Liver (tissue), 9 donors: Measurements from ENCODE around the gene FLOT2. TPM values are rescaled to one million over a fixed set of nuclear protein-coding genes. Genes with fewer than 3 reads are reported as not detected.

ENCODE experiments used
- DNase-seq: peaks from one replicate; pipeline ENCODE4 v3.0.0-alpha.2; 2017; ENCODE audit warnings: low spot score
- H3K27ac ChIP-seq, 2 donors: one replicate each; pipeline ENCODE4 v1.7.0; 2013; ENCODE audit warnings: inconsistent platforms in 2 of 2, low read length in 2 of 2, control low read depth in 1 of 2, low read depth in 1 of 2, mild to moderate bottlenecking in 1 of 2
- H3K27me3 ChIP-seq, 4 donors: one replicate each; pipeline versions ENCODE4 v1.6.1 to v1.7.0; 2013; ENCODE audit warnings: low read length in 3 of 4, inconsistent platforms in 1 of 4, mild to moderate bottlenecking in 1 of 4, moderate library complexity in 1 of 4; ENCODE audit not compliant: control insufficient read depth in 4 of 4, insufficient read depth in 4 of 4
- H3K36me3 ChIP-seq, 4 donors: one replicate each; pipeline versions ENCODE4 v1.6.1 to v1.7.0; 2013; ENCODE audit warnings: low read length in 3 of 4, mild to moderate bottlenecking in 3 of 4, low read depth in 1 of 4, moderate library complexity in 1 of 4; ENCODE audit not compliant: control insufficient read depth in 4 of 4, insufficient read depth in 3 of 4
- H3K4me1 ChIP-seq, 4 donors: one replicate each; pipeline versions ENCODE4 v1.6.1 to v1.7.0; 2013; ENCODE audit warnings: low read length in 3 of 4, mild to moderate bottlenecking in 3 of 4, moderate library complexity in 1 of 4; ENCODE audit not compliant: control insufficient read depth in 4 of 4, insufficient read depth in 4 of 4
- H3K4me3 ChIP-seq, 3 donors: one replicate each; pipeline versions ENCODE4 v1.6.1 to v1.7.0; 2013; ENCODE audit warnings: low read length in 3 of 3, control low read depth in 1 of 3, low read depth in 1 of 3, mild to moderate bottlenecking in 1 of 3
- H3K9ac ChIP-seq, 2 donors: one replicate each; pipeline ENCODE4 v1.7.0; 2013; ENCODE audit warnings: low read length in 2 of 2, mild to moderate bottlenecking in 2 of 2, moderate library complexity in 2 of 2, control low read depth in 1 of 2, low read depth in 1 of 2
- H3K9me3 ChIP-seq, 4 donors: one replicate each; pipeline versions ENCODE4 v1.6.1 to v1.7.0; 2013; ENCODE audit warnings: low read length in 3 of 4; ENCODE audit not compliant: control insufficient read depth in 4 of 4
- EGR1 ChIP-seq, 2 donors: IDR thresholded peaks; 2 replicates each; pipeline ENCODE4 v1.6.1; 2016 to 2018; ENCODE audit warnings: antibody characterized with exemption in 2 of 2, low read depth in 2 of 2
- FOXA1 ChIP-seq: IDR thresholded peaks from 2 replicates; pipeline ENCODE4 v1.6.1; 2016; ENCODE audit warnings: antibody characterized with exemption
- FOXA2 ChIP-seq: IDR thresholded peaks from 2 replicates; pipeline ENCODE4 v1.6.1; 2016; ENCODE audit warnings: antibody characterized with exemption
- GABPA ChIP-seq, 2 donors: IDR thresholded peaks in 1 of 2; conservative IDR thresholded peaks in 1 of 2; 2 replicates each; pipeline ENCODE4 v1.6.1; 2016; ENCODE audit warnings: antibody characterized with exemption in 2 of 2, mild to moderate bottlenecking in 1 of 2, moderate library complexity in 1 of 2
- HNF4A ChIP-seq, 2 donors: conservative IDR thresholded peaks; 2 replicates each; pipeline ENCODE4 v1.6.1; 2016; ENCODE audit warnings: antibody characterized with exemption in 2 of 2, mild to moderate bottlenecking in 2 of 2
- HNF4G ChIP-seq: IDR thresholded peaks from 2 replicates; pipeline ENCODE4 v1.6.1; 2016; ENCODE audit warnings: antibody characterized with exemption
- JUND ChIP-seq, 2 donors: IDR thresholded peaks; 2 replicates each; pipeline ENCODE4 v1.6.1; 2016; ENCODE audit warnings: antibody characterized with exemption in 2 of 2
- NR2F2 ChIP-seq: IDR thresholded peaks from 2 replicates; pipeline ENCODE4 v1.6.1; 2016; ENCODE audit warnings: antibody characterized with exemption
- RAD21 ChIP-seq, 2 donors: IDR thresholded peaks; 2 replicates each; pipeline ENCODE4 v1.6.1; 2016; ENCODE audit warnings: antibody characterized with exemption in 2 of 2, mild to moderate bottlenecking in 2 of 2
- RXRA ChIP-seq, 2 donors: IDR thresholded peaks; 2 replicates each; pipeline ENCODE4 v1.6.1; 2017 to 2018; ENCODE audit warnings: antibody characterized with exemption in 2 of 2, mild to moderate bottlenecking in 1 of 2
- SP1 ChIP-seq: IDR thresholded peaks from 2 replicates; pipeline ENCODE4 v1.6.1; 2018; ENCODE audit warnings: antibody characterized with exemption, mild to moderate bottlenecking
- TAF1 ChIP-seq: conservative IDR thresholded peaks from 2 replicates; pipeline ENCODE4 v1.6.1; 2016; ENCODE audit warnings: antibody characterized with exemption, mild to moderate bottlenecking
- YY1 ChIP-seq: IDR thresholded peaks from 2 replicates; pipeline ENCODE4 v1.6.1; 2016; ENCODE audit warnings: antibody characterized with exemption, mild to moderate bottlenecking
- WGBS: extraction: QIAGEN DNeasy Blood & Tissue Kit; methylation state at CpG from one replicate; pipeline ENCODE4 v1.1.7; 2013; 5-methylcytosine and 5-hydroxymethylcytosine counted together
- polyA plus RNA-seq, 2 donors: library from polyadenylated mRNA; stranded (reverse) in 1 of 2; unstranded in 1 of 2; fragments of 200-250 nt in 1 of 2; fragments of >200 nt in 1 of 2; fragmentation: Nextera tagmentation in 1 of 2; extraction: Ambion mirVana in 1 of 2; gene quantifications; one replicate each; pipeline versions ENCODE4 v1.2.1 to v1.2.3, GENCODE V29; 2013 to 2015
- total RNA-seq, 2 donors: library from RNA; depleted of rRNA; stranded (reverse); fragments of >200 nt; gene quantifications; one replicate each; pipeline ENCODE4 v1.2.3, GENCODE V29; 2014
- TF ChIP-seq, protein P1 (sequence below): IDR thresholded peaks from 2 replicates; pipeline ENCODE4 v1.6.1; 2016; ENCODE audit warnings: antibody characterized with exemption
- TF ChIP-seq, protein P2 (sequence below): fragments of 150-350 bp; IDR thresholded peaks from 2 replicates; pipeline ENCODE4 v1.5.1; 2017; ENCODE audit warnings: improper control_type of control experiment, low read depth, low read length; ENCODE audit not compliant: missing input control
- TF ChIP-seq, protein P3 (sequence below): IDR thresholded peaks from 2 replicates; pipeline ENCODE4 v1.6.1; 2016; ENCODE audit warnings: antibody characterized with exemption
- TF ChIP-seq, protein P4 (sequence below): IDR thresholded peaks from 2 replicates; pipeline ENCODE4 v1.6.1; 2016; ENCODE audit warnings: antibody characterized with exemption
- TF ChIP-seq, protein P5 (sequence below): IDR thresholded peaks from 2 replicates; pipeline ENCODE4 v1.6.1; 2016; ENCODE audit warnings: antibody characterized with exemption, mild to moderate bottlenecking
- donor health status: healthy.
- donor health status: healthy.
- donor health status: healthy.
- donor health status: healthy.
- donor health status: healthy.

The FLOT2 gene
- total and polyA plus RNA-seq, 4 donors, result 61.6 to 100 (median 69.4) TPM

DNA sequence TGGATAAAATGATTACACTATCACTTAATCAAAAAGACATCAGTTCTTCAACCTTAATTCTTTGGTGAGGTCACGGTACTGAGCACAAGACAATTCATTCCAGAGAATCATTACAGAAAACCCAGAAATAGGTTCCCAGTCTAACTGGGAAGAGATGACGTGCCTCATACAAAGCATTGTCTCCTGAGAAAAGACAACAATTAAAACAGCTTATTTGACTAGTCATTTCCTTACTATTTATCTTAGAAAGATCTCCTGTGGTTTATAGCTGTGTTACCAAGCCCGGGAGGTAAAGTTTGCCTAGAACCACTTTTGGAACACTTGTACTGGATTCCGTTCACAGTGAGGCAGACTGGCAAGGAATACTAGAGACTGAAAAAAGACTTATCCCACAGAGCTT, 48.7 kb upstream of the FLOT2 start:
- peaks cover 0 to 3% (median 1%) of the 10 kb centered on the region in 4 donors for H3K36me3 ChIP-seq
- TF ChIP-seq, protein P1, sequence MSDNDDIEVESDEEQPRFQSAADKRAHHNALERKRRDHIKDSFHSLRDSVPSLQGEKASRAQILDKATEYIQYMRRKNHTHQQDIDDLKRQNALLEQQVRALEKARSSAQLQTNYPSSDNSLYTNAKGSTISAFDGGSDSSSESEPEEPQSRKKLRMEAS, result no peak
- TF ChIP-seq RAD21 (IDR thresholded peaks at IDR 0.05) (no peak), JUND (IDR thresholded peaks at IDR 0.05) (no peak), SP1 (no peak), RXRA (IDR thresholded peaks at IDR 0.05) (no peak), HNF4A (conservative IDR thresholded peaks at IDR 0.05) (no peak), HNF4G (no peak), NR2F2 (no peak), TAF1 (no peak), FOXA1 (no peak), YY1 (no peak), FOXA2 (no peak), EGR1 (IDR thresholded peaks at IDR 0.05; ENCODE audit: low read depth in 2 of 2) (no peak), GABPA (IDR thresholded peaks at IDR 0.05 in 1 of 2, conservative IDR thresholded peaks at IDR 0.05 in 1 of 2) (no peak)
- TF ChIP-seq, protein P2, sequence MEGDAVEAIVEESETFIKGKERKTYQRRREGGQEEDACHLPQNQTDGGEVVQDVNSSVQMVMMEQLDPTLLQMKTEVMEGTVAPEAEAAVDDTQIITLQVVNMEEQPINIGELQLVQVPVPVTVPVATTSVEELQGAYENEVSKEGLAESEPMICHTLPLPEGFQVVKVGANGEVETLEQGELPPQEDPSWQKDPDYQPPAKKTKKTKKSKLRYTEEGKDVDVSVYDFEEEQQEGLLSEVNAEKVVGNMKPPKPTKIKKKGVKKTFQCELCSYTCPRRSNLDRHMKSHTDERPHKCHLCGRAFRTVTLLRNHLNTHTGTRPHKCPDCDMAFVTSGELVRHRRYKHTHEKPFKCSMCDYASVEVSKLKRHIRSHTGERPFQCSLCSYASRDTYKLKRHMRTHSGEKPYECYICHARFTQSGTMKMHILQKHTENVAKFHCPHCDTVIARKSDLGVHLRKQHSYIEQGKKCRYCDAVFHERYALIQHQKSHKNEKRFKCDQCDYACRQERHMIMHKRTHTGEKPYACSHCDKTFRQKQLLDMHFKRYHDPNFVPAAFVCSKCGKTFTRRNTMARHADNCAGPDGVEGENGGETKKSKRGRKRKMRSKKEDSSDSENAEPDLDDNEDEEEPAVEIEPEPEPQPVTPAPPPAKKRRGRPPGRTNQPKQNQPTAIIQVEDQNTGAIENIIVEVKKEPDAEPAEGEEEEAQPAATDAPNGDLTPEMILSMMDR, result no peak
- TF ChIP-seq, protein P3, sequence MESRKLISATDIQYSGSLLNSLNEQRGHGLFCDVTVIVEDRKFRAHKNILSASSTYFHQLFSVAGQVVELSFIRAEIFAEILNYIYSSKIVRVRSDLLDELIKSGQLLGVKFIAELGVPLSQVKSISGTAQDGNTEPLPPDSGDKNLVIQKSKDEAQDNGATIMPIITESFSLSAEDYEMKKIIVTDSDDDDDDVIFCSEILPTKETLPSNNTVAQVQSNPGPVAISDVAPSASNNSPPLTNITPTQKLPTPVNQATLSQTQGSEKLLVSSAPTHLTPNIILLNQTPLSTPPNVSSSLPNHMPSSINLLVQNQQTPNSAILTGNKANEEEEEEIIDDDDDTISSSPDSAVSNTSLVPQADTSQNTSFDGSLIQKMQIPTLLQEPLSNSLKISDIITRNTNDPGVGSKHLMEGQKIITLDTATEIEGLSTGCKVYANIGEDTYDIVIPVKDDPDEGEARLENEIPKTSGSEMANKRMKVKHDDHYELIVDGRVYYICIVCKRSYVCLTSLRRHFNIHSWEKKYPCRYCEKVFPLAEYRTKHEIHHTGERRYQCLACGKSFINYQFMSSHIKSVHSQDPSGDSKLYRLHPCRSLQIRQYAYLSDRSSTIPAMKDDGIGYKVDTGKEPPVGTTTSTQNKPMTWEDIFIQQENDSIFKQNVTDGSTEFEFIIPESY, result no peak
- TF ChIP-seq, protein P4, sequence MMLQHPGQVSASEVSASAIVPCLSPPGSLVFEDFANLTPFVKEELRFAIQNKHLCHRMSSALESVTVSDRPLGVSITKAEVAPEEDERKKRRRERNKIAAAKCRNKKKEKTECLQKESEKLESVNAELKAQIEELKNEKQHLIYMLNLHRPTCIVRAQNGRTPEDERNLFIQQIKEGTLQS, result no peak
- TF ChIP-seq, protein P5, sequence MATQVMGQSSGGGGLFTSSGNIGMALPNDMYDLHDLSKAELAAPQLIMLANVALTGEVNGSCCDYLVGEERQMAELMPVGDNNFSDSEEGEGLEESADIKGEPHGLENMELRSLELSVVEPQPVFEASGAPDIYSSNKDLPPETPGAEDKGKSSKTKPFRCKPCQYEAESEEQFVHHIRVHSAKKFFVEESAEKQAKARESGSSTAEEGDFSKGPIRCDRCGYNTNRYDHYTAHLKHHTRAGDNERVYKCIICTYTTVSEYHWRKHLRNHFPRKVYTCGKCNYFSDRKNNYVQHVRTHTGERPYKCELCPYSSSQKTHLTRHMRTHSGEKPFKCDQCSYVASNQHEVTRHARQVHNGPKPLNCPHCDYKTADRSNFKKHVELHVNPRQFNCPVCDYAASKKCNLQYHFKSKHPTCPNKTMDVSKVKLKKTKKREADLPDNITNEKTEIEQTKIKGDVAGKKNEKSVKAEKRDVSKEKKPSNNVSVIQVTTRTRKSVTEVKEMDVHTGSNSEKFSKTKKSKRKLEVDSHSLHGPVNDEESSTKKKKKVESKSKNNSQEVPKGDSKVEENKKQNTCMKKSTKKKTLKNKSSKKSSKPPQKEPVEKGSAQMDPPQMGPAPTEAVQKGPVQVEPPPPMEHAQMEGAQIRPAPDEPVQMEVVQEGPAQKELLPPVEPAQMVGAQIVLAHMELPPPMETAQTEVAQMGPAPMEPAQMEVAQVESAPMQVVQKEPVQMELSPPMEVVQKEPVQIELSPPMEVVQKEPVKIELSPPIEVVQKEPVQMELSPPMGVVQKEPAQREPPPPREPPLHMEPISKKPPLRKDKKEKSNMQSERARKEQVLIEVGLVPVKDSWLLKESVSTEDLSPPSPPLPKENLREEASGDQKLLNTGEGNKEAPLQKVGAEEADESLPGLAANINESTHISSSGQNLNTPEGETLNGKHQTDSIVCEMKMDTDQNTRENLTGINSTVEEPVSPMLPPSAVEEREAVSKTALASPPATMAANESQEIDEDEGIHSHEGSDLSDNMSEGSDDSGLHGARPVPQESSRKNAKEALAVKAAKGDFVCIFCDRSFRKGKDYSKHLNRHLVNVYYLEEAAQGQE, result no peak
- H3K4me3 ChIP-seq, result no peak overlapping the region
- no peaks in the 10 kb centered on the region for H3K27me3 ChIP-seq
- H3K4me1 ChIP-seq, result peaks cover 3 to 26% (median 19%) of the 10 kb centered on the region in 4 donors
- H3K27ac ChIP-seq, result no peak overlapping the region
- DNase-seq, result no peak
- no peak overlapping the region for H3K9ac ChIP-seq
- no peaks in the 10 kb centered on the region for H3K9me3 ChIP-seq
- WGBS, result 76% methylated on average over 4 of the region's 4 CpGs
